Measurements from ENCODE around the gene DMAP1. TPM values are rescaled to one million over a fixed set of nuclear protein-coding genes. Genes with fewer than 3 reads are reported as not detected.
A peak's percentile ranks its signal among the peaks of the same experiment; 100 is the strongest.

Gene DMAP1
- total RNA-seq, 4 donors from 2014 or later = 43.9 to 68.8 (median 48.3) TPM

DNA sequence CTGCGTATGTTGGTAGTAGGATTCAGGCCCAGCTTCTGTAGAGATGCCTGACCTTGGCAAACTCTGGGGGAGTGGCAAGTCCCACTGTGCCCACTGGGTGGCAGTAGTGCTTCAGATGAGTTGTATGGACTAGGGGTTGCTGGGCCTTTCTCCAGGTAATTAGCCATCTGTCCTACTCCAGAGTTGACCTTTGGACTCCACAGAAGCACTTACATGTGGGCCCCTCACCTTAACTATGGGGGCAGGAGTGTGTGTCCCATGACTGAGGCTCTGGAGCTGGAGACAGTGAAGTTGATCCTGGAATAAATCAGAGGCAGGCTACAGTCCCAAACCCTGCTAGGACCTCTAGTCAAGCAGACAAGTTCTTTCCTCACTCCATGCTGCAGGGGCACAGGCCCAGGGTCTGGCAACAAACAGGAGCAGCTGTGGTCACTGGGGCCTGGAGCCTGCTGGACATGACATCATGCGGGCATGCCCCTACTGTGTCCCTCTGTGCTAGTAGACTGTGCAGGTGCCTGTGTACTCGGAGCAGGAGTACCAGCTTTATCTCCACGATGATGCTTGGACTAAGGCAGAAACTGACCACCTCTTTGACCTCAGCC lies 4.6 kb downstream of the DMAP1 start:
- no peak overlapping the region for H3K4me3 ChIP-seq (replicated peaks in 1 of 3)
- H3K36me3 ChIP-seq = peaks cover 31 to 34% of the 10 kb centered on the region in 2 donors
- no peaks in the 10 kb centered on the region for H3K9me3 ChIP-seq
- peaks cover 6 to 7% of the 10 kb centered on the region in 2 donors for H3K4me1 ChIP-seq
- TF ChIP-seq, protein P1, sequence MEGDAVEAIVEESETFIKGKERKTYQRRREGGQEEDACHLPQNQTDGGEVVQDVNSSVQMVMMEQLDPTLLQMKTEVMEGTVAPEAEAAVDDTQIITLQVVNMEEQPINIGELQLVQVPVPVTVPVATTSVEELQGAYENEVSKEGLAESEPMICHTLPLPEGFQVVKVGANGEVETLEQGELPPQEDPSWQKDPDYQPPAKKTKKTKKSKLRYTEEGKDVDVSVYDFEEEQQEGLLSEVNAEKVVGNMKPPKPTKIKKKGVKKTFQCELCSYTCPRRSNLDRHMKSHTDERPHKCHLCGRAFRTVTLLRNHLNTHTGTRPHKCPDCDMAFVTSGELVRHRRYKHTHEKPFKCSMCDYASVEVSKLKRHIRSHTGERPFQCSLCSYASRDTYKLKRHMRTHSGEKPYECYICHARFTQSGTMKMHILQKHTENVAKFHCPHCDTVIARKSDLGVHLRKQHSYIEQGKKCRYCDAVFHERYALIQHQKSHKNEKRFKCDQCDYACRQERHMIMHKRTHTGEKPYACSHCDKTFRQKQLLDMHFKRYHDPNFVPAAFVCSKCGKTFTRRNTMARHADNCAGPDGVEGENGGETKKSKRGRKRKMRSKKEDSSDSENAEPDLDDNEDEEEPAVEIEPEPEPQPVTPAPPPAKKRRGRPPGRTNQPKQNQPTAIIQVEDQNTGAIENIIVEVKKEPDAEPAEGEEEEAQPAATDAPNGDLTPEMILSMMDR (IDR thresholded peaks at IDR 0.05) = peak; percentile 39 to 91 (median 73)
- TF ChIP-seq POLR2A (IDR thresholded peaks at IDR 0.05) = no peak
- DNase-seq = peak; percentile 73 to 76
- no peak overlapping the region for H3K27ac ChIP-seq
- WGBS, 2 donors = 73 to 74% methylated on average over 4 of the region's 4 CpGs
- H3K27me3 ChIP-seq = no peaks in the 10 kb centered on the region
- intact Hi-C loops (cut with DNase I) = loop anchor here (10.0 kb wide), 2 partner anchors 97 to 377 kb away; no protein-coding TSS in a partner anchor

DNA sequence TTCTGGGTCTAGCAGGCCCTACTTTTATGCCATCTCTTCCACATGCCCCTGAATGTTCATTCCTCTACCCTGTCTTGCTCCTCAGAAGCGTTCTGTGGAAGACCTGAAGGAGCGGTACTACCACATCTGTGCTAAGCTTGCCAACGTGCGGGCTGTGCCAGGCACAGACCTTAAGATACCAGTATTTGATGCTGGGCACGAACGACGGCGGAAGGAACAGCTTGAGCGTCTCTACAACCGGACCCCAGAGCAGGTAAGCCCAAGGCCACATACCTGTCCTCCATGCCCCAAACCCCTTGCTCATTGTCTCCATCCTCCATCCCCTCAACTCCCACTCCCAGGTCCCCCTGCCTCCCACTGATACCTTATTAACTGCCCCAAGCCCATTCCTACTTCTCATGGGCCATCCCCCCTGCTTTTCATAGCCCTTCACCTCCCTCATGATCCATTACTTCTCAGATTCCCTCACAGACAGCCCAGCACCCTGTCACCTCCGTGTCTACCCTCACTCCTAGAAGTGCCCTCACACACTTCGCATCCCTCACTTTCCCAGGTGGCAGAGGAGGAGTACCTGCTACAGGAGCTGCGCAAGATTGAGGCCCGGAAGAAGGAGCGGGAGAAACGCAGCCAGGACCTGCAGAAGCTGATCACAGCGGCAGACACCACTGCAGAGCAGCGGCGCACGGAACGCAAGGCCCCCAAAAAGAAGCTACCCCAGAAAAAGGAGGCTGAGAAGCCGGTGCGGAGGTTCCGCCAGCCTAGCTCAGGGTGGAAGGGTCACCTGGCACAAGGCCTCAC lies 5.4 kb downstream of the DMAP1 start:
- no peak overlapping the region for H3K27ac ChIP-seq
- H3K4me3 ChIP-seq (replicated peaks in 1 of 3) = no peak overlapping the region
- peaks cover 31 to 34% of the 10 kb centered on the region in 2 donors for H3K36me3 ChIP-seq
- no peak for DNase-seq
- no peaks in the 10 kb centered on the region for H3K9me3 ChIP-seq
- TF ChIP-seq, protein P1 (IDR thresholded peaks at IDR 0.05) = no peak
- TF ChIP-seq POLR2A (IDR thresholded peaks at IDR 0.05) = no peak
- intact Hi-C loops (cut with DNase I) = loop anchor here (10.0 kb wide), 2 partner anchors 96 to 376 kb away; no protein-coding TSS in a partner anchor
- H3K27me3 ChIP-seq = no peaks in the 10 kb centered on the region
- peaks cover 6 to 7% of the 10 kb centered on the region in 2 donors for H3K4me1 ChIP-seq
- WGBS, 2 donors = 93 to 96% methylated on average over 20 to 24 of the region's 24 CpGs

DNA sequence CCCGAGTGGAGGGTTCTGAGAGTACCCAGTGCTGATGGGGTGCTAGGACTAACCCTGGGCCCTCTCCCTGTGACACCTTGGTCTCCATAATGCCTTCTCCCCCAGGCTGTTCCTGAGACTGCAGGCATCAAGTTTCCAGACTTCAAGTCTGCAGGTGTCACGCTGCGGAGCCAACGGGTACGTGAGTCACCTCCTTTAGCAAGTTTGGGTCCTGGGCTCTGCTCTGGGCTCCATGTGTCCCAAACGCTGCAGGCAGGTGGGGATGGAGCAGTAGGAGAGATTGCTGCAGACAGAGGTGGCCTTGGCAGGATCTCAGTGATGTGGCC lies 6.0 kb downstream of the DMAP1 start:
- intact Hi-C loops (cut with DNase I) = loop anchor here (10.0 kb wide), 2 partner anchors 96 to 376 kb away; no protein-coding TSS in a partner anchor
- peaks cover under 1 to 2% of the 10 kb centered on the region in 2 donors for H3K4me1 ChIP-seq
- H3K4me3 ChIP-seq (replicated peaks in 1 of 3) = no peak overlapping the region
- DNase-seq = no peak
- TF ChIP-seq, protein P1 (IDR thresholded peaks at IDR 0.05) = no peak
- TF ChIP-seq POLR2A (IDR thresholded peaks at IDR 0.05) = no peak
- H3K9me3 ChIP-seq = no peaks in the 10 kb centered on the region
- H3K27ac ChIP-seq = no peak overlapping the region
- peaks cover 31 to 34% of the 10 kb centered on the region in 2 donors for H3K36me3 ChIP-seq
- H3K27me3 ChIP-seq = no peaks in the 10 kb centered on the region
- 100% methylated on average over 6 of the region's 6 CpGs for WGBS, 2 donors

DNA sequence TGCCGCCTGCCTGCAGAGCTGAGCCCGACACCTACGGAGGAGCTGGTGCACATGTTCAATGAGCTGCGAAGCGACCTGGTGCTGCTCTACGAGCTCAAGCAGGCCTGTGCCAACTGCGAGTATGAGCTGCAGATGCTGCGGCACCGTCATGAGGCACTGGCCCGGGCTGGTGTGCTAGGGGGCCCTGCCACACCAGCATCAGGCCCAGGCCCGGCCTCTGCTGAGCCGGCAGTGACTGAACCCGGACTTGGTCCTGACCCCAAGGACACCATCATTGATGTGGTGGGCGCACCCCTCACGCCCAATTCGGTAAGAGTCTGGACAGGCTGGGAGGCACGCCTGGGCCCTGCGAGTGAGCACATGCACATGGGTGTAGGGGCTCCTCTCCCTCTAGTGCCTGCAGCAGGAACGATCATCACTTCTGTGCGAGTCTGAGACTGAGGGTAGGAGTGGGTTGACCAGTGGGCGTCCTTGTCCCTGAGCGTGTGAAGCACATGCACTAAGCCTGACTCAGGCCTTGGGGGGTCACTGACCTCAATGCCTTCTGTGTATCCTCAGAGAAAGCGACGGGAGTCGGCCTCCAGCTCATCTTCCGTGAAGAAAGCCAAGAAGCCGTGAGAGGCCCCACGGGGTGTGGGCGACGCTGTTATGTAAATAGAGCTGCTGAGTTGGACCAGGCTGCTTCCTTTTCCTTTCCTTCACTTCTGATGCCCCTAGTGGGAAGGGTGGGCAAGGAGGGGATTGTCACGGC lies 6.9 kb downstream of the DMAP1 start:
- TF ChIP-seq POLR2A (IDR thresholded peaks at IDR 0.05) = no peak
- TF ChIP-seq, protein P1 (IDR thresholded peaks at IDR 0.05) = no peak

More for the DNA sequence above, 6.9 kb downstream of the DMAP1 start:
- Histone ChIP-seq H3K27ac (no peak overlapping the region), H3K4me3 (replicated peaks in 1 of 3) (no peak overlapping the region), H3K9me3 (no peaks in the 10 kb centered on the region), H3K27me3 (no peaks in the 10 kb centered on the region), H3K36me3 (peaks cover 31 to 34% of the 10 kb centered on the region in 2 donors), H3K4me1 (no peaks in the 10 kb centered on the region)
- 79 to 83% methylated on average over 10 to 25 of the region's 31 CpGs for WGBS, 2 donors
- no peak for DNase-seq
- intact Hi-C loops (cut with DNase I) = no loop called here
